ENCODE data around the gene CD6. TPM values are rescaled to one million over a fixed set of nuclear protein-coding genes. Genes with fewer than 3 reads are reported as not detected.

Gene CD6
- total and polyA plus RNA-seq, 2 experiments from 2014 or later, result 4.2 TPM; not detected in 1

GRCh38 chr11:60927600-60927999 lies 43.9 kb upstream of the CD6 start:
- DNase-seq (ENCODE audit: low read depth in 1 of 2, low spot score in 1 of 2), result no peak
- no peak for TF ChIP-seq CTCF (IDR thresholded peaks at IDR 0.05; ENCODE audit: low read depth, low read length)
- Histone ChIP-seq H3K4me3 (no peak overlapping the region), H3K9me3 (ENCODE audit: low read depth) (no peaks in the 10 kb centered on the region), H3K27ac (no peak overlapping the region), H3K27me3 (no peaks in the 10 kb centered on the region), H3K36me3 (peaks cover 30% of the 10 kb centered on the region), H3K4me1 (ENCODE audit: low read depth) (no peaks in the 10 kb centered on the region)

GRCh38 chr11:60928563-60929001 lies 42.9 kb upstream of the CD6 start:
- no peaks in the 10 kb centered on the region for H3K4me1 ChIP-seq (ENCODE audit: low read depth)
- DNase-seq (ENCODE audit: low read depth in 1 of 2, low spot score in 1 of 2), result no peak
- no peak overlapping the region for H3K27ac ChIP-seq
- H3K36me3 ChIP-seq, result peaks cover 30% of the 10 kb centered on the region
- no peaks in the 10 kb centered on the region for H3K27me3 ChIP-seq
- no peaks in the 10 kb centered on the region for H3K9me3 ChIP-seq (ENCODE audit: low read depth)
- H3K4me3 ChIP-seq, result no peak overlapping the region
- no peak for TF ChIP-seq CTCF (IDR thresholded peaks at IDR 0.05; ENCODE audit: low read depth, low read length)

- no peak overlapping the region for H3K27ac ChIP-seq
- TF ChIP-seq CTCF (IDR thresholded peaks at IDR 0.05; ENCODE audit: low read depth, low read length), result no peak
- no peaks in the 10 kb centered on the region for H3K4me1 ChIP-seq (ENCODE audit: low read depth)
- DNase-seq (ENCODE audit: low read depth in 1 of 2, low spot score in 1 of 2), result no peak
- peaks cover 33% of the 10 kb centered on the region for H3K36me3 ChIP-seq
- no peak overlapping the region for H3K4me3 ChIP-seq
- no peaks in the 10 kb centered on the region for H3K9me3 ChIP-seq (ENCODE audit: low read depth)
- H3K27me3 ChIP-seq, result no peaks in the 10 kb centered on the region
Measured at GRCh38 chr11:60929764-60930163, 41.7 kb upstream of the CD6 start.

- H3K27me3 ChIP-seq, result no peaks in the 10 kb centered on the region
- no peaks in the 10 kb centered on the region for H3K4me1 ChIP-seq (ENCODE audit: low read depth)
- no peak for TF ChIP-seq CTCF (IDR thresholded peaks at IDR 0.05; ENCODE audit: low read depth, low read length)
- H3K36me3 ChIP-seq, result peaks cover 36% of the 10 kb centered on the region
- no peak overlapping the region for H3K4me3 ChIP-seq
- H3K27ac ChIP-seq, result no peak overlapping the region
- no peak for DNase-seq (ENCODE audit: low read depth in 1 of 2, low spot score in 1 of 2)
- H3K9me3 ChIP-seq (ENCODE audit: low read depth), result no peaks in the 10 kb centered on the region
Measured at GRCh38 chr11:60930394-60930793, 41.1 kb upstream of the CD6 start.

GRCh38 chr11:60931917-60932316 lies 39.6 kb upstream of the CD6 start:
- Histone ChIP-seq H3K27me3 (no peaks in the 10 kb centered on the region), H3K36me3 (peaks cover 38% of the 10 kb centered on the region), H3K27ac (no peak overlapping the region), H3K4me1 (ENCODE audit: low read depth) (no peaks in the 10 kb centered on the region), H3K9me3 (ENCODE audit: low read depth) (no peaks in the 10 kb centered on the region), H3K4me3 (no peak overlapping the region)
- TF ChIP-seq CTCF (IDR thresholded peaks at IDR 0.05; ENCODE audit: low read depth, low read length), result no peak
- no peak for DNase-seq (ENCODE audit: low read depth in 1 of 2, low spot score in 1 of 2)
